ENCODE results near the gene MDFIC. TPM values are rescaled to one million over a fixed set of nuclear protein-coding genes. Genes with fewer than 3 reads are reported as not detected.

The MDFIC gene
- polyA plus RNA-seq, 2 donors, result 9.8 to 14.5 TPM

- H3K36me3 ChIP-seq (ENCODE audit: control insufficient read depth in 2 of 2, insufficient read depth in 2 of 2, low read length in 1 of 2), result no peaks in the 10 kb centered on the region
- H3K27me3 ChIP-seq (ENCODE audit: control insufficient read depth in 1 of 2, insufficient read depth in 2 of 2, low read length in 2 of 2), result peaks cover 0 to 2% of the 10 kb centered on the region in 2 donors
- 58 to 63% methylated on average over 3 of the region's 3 CpGs for WGBS, 2 donors
- no peak overlapping the region for H3K4me3 ChIP-seq (ENCODE audit: low read depth in 1 of 2, low read length in 2 of 2)
- no peaks in the 10 kb centered on the region for H3K4me1 ChIP-seq (ENCODE audit: control insufficient read depth in 2 of 2, insufficient read depth in 2 of 2, low read length in 1 of 2)
- H3K27ac ChIP-seq (ENCODE audit: low read depth in 2 of 2, low read length in 1 of 2), result no peak overlapping the region
- no peaks in the 10 kb centered on the region for H3K9me3 ChIP-seq (ENCODE audit: control insufficient read depth in 2 of 2, insufficient read depth in 1 of 2, low read depth in 1 of 2, low read length in 1 of 2)
Observed at GRCh38 chr7:115054478-115055065, 132.7 kb downstream of the MDFIC start.

DNA sequence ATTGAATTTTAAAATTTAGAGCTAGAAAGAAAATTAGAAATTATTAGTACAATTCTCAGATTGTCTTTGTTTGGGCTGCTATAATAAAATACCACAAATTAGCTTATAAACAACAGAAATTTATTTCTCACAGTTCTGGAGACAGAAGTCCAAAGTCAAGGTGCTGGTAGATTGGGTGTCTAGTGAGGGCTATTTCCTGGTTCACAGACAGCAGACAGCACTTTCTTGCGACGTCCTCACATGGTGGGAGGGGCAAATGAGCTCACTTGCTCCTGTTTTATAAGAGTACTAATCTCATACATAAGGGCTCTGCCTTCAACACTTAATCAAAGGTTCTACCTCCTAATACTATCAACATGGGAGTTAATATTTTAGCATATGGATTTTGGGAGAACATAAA, 134.1 kb downstream of the MDFIC start:
- 65 to 82% methylated on average over 2 of the region's 2 CpGs for WGBS, 2 donors
- Histone ChIP-seq H3K4me1 (ENCODE audit: control insufficient read depth in 2 of 2, insufficient read depth in 2 of 2, low read length in 1 of 2) (no peaks in the 10 kb centered on the region), H3K36me3 (ENCODE audit: control insufficient read depth in 2 of 2, insufficient read depth in 2 of 2, low read length in 1 of 2) (no peaks in the 10 kb centered on the region), H3K27ac (ENCODE audit: low read depth in 2 of 2, low read length in 1 of 2) (no peak overlapping the region), H3K27me3 (ENCODE audit: control insufficient read depth in 1 of 2, insufficient read depth in 2 of 2, low read length in 2 of 2) (no peaks in the 10 kb centered on the region), H3K9me3 (ENCODE audit: control insufficient read depth in 2 of 2, insufficient read depth in 1 of 2, low read depth in 1 of 2, low read length in 1 of 2) (no peaks in the 10 kb centered on the region), H3K4me3 (ENCODE audit: low read depth in 1 of 2, low read length in 2 of 2) (no peak overlapping the region)

- no peaks in the 10 kb centered on the region for H3K4me1 ChIP-seq (ENCODE audit: control insufficient read depth in 2 of 2, insufficient read depth in 2 of 2, low read length in 1 of 2)
Observed at GRCh38 chr7:115058726-115059125, 136.8 kb downstream of the MDFIC start.

GRCh38 chr7:115059321-115059720, 137.4 kb downstream of the MDFIC start:
- H3K9me3 ChIP-seq (ENCODE audit: control insufficient read depth in 2 of 2, insufficient read depth in 1 of 2, low read depth in 1 of 2, low read length in 1 of 2), result no peaks in the 10 kb centered on the region
- no peaks in the 10 kb centered on the region for H3K36me3 ChIP-seq (ENCODE audit: control insufficient read depth in 2 of 2, insufficient read depth in 2 of 2, low read length in 1 of 2)
- no peaks in the 10 kb centered on the region for H3K27me3 ChIP-seq (ENCODE audit: control insufficient read depth in 1 of 2, insufficient read depth in 2 of 2, low read length in 2 of 2)
- H3K27ac ChIP-seq (ENCODE audit: low read depth in 2 of 2, low read length in 1 of 2), result no peak overlapping the region
- H3K4me3 ChIP-seq (ENCODE audit: low read depth in 1 of 2, low read length in 2 of 2), result no peak overlapping the region
- no peaks in the 10 kb centered on the region for H3K4me1 ChIP-seq (ENCODE audit: control insufficient read depth in 2 of 2, insufficient read depth in 2 of 2, low read length in 1 of 2)

More at GRCh38 chr7:115058726-115059125, 136.8 kb downstream of the MDFIC start:
- no peaks in the 10 kb centered on the region for H3K36me3 ChIP-seq (ENCODE audit: control insufficient read depth in 2 of 2, insufficient read depth in 2 of 2, low read length in 1 of 2)
- no peak overlapping the region for H3K27ac ChIP-seq (ENCODE audit: low read depth in 2 of 2, low read length in 1 of 2)
- WGBS, 2 donors, result 64 to 70% methylated on average over 3 of the region's 3 CpGs
- no peaks in the 10 kb centered on the region for H3K9me3 ChIP-seq (ENCODE audit: control insufficient read depth in 2 of 2, insufficient read depth in 1 of 2, low read depth in 1 of 2, low read length in 1 of 2)
- H3K27me3 ChIP-seq (ENCODE audit: control insufficient read depth in 1 of 2, insufficient read depth in 2 of 2, low read length in 2 of 2), result no peaks in the 10 kb centered on the region
- no peak overlapping the region for H3K4me3 ChIP-seq (ENCODE audit: low read depth in 1 of 2, low read length in 2 of 2)

- H3K4me1 ChIP-seq (ENCODE audit: control insufficient read depth in 2 of 2, insufficient read depth in 2 of 2, low read length in 1 of 2), result no peaks in the 10 kb centered on the region
- WGBS, 2 donors, result 81 to 85% methylated on average over 5 of the region's 5 CpGs
- H3K27me3 ChIP-seq (ENCODE audit: control insufficient read depth in 1 of 2, insufficient read depth in 2 of 2, low read length in 2 of 2), result no peaks in the 10 kb centered on the region
- H3K27ac ChIP-seq (ENCODE audit: low read depth in 2 of 2, low read length in 1 of 2), result no peak overlapping the region
- no peak overlapping the region for H3K4me3 ChIP-seq (ENCODE audit: low read depth in 1 of 2, low read length in 2 of 2)
- H3K36me3 ChIP-seq (ENCODE audit: control insufficient read depth in 2 of 2, insufficient read depth in 2 of 2, low read length in 1 of 2), result no peaks in the 10 kb centered on the region
- no peaks in the 10 kb centered on the region for H3K9me3 ChIP-seq (ENCODE audit: control insufficient read depth in 2 of 2, insufficient read depth in 1 of 2, low read depth in 1 of 2, low read length in 1 of 2)
Observed at GRCh38 chr7:115060095-115060870, 138.4 kb downstream of the MDFIC start.

GRCh38 chr7:115066050-115066449, 144.2 kb downstream of the MDFIC start:
- H3K9me3 ChIP-seq (ENCODE audit: control insufficient read depth in 2 of 2, insufficient read depth in 1 of 2, low read depth in 1 of 2, low read length in 1 of 2), result no peaks in the 10 kb centered on the region
- H3K4me3 ChIP-seq (ENCODE audit: low read depth in 1 of 2, low read length in 2 of 2), result no peak overlapping the region
- H3K4me1 ChIP-seq (ENCODE audit: control insufficient read depth in 2 of 2, insufficient read depth in 2 of 2, low read length in 1 of 2), result no peaks in the 10 kb centered on the region
- no peak overlapping the region for H3K27ac ChIP-seq (ENCODE audit: low read depth in 2 of 2, low read length in 1 of 2)
- H3K36me3 ChIP-seq (ENCODE audit: control insufficient read depth in 2 of 2, insufficient read depth in 2 of 2, low read length in 1 of 2), result no peaks in the 10 kb centered on the region
- WGBS, 2 donors, result 81 to 87% methylated on average over 2 of the region's 2 CpGs
- H3K27me3 ChIP-seq (ENCODE audit: control insufficient read depth in 1 of 2, insufficient read depth in 2 of 2, low read length in 2 of 2), result no peaks in the 10 kb centered on the region

DNA sequence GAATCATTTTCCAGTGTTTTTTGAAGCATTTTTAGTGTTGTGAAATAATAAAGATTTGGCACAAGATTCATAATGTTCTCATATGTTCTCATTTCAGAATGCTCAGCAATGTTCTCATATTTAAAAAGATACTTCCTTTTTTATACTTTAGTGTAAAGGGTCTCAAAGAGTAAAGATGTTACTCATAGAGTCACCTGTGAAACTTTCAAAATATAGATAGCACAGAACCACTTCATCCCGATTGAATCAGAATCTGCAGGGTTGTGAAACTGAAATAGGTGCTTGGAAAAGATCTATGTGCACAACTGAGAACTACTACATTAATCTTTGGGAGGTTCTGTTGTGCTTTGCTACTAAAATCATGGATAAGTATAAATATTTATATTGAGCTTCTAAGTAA, 144.7 kb downstream of the MDFIC start:
- H3K9me3 ChIP-seq (ENCODE audit: control insufficient read depth in 2 of 2, insufficient read depth in 1 of 2, low read depth in 1 of 2, low read length in 1 of 2), result no peaks in the 10 kb centered on the region
- H3K4me1 ChIP-seq (ENCODE audit: control insufficient read depth in 2 of 2, insufficient read depth in 2 of 2, low read length in 1 of 2), result no peaks in the 10 kb centered on the region
- H3K27me3 ChIP-seq (ENCODE audit: control insufficient read depth in 1 of 2, insufficient read depth in 2 of 2, low read length in 2 of 2), result no peaks in the 10 kb centered on the region
- no peak overlapping the region for H3K27ac ChIP-seq (ENCODE audit: low read depth in 2 of 2, low read length in 1 of 2)
- H3K4me3 ChIP-seq (ENCODE audit: low read depth in 1 of 2, low read length in 2 of 2), result no peak overlapping the region
- WGBS, 2 donors, result 63 to 80% methylated on average over 1 of the region's 1 CpG
- no peaks in the 10 kb centered on the region for H3K36me3 ChIP-seq (ENCODE audit: control insufficient read depth in 2 of 2, insufficient read depth in 2 of 2, low read length in 1 of 2)

DNA sequence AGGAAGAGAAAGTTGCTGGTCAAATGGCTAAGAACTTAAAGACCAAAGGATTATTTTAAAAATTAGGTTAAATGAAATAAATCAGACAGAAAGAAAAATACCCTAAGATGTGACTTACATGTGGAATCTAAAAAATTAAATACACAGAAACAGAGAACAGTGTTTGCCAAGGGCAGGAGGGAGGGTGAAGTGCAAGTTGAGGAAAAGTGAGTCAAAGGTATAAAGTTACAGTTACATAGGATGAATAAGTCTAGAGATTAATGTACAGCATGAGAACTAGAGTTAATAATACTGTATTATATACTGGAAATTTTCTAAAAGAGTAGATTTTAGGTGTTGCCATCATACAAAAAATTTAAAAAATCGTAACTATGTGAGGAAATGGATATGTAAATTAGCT, 146.3 kb downstream of the MDFIC start:
- Histone ChIP-seq H3K4me1 (ENCODE audit: control insufficient read depth in 2 of 2, insufficient read depth in 2 of 2, low read length in 1 of 2) (no peaks in the 10 kb centered on the region), H3K27me3 (ENCODE audit: control insufficient read depth in 1 of 2, insufficient read depth in 2 of 2, low read length in 2 of 2) (no peaks in the 10 kb centered on the region), H3K27ac (ENCODE audit: low read depth in 2 of 2, low read length in 1 of 2) (no peak overlapping the region), H3K9me3 (ENCODE audit: control insufficient read depth in 2 of 2, insufficient read depth in 1 of 2, low read depth in 1 of 2, low read length in 1 of 2) (no peaks in the 10 kb centered on the region), H3K36me3 (ENCODE audit: control insufficient read depth in 2 of 2, insufficient read depth in 2 of 2, low read length in 1 of 2) (no peaks in the 10 kb centered on the region), H3K4me3 (ENCODE audit: low read depth in 1 of 2, low read length in 2 of 2) (no peak overlapping the region)
- WGBS, 2 donors, result 96 to 98% methylated on average over 1 of the region's 1 CpG
